NCI-H226 (cell line): ENCODE results near the gene SACM1L.

Experiments used
- DNase-seq: peaks from one replicate; pipeline ENCODE4 v3.0.0-alpha.2; 2015

SACM1L gene

GRCh38 chr3:45773072-45773471 is 83.9 kb downstream of the SACM1L start:
- DNase-seq, result no peak

DNA sequence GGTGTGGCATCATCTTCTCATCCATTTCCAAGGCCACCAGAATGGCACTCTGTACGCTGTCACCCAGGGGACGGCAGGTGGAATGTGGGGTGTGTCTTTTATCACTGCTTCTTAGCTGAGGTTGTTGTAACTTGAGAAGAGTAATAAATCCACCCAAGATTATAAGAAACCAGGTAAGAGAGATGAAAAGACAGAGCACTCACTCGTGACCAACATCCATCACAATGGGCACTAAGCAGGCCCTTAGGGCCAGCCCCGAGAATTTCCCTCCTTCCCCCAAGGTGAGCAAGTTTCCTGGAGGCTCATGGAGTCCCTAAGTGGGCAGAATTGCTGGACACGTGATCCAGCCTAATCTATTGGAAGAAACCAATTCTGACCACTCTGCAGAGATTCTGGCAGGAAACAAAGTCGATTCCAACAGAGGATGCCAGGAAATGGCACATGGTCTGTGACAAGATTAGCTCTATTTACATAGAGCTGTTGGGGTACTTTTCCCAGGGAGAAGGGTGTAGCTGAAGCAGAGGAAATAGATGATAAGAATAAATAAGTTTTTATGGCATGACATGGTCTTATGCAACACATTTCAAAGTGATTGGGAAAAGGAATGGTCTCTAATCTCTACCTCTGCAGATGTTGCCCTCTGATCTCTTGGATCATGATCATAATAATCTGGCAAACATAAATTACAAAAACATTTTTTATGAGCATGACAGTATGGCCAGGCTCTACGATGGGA is 84.7 kb downstream of the SACM1L start:
- no peak for DNase-seq

DNA sequence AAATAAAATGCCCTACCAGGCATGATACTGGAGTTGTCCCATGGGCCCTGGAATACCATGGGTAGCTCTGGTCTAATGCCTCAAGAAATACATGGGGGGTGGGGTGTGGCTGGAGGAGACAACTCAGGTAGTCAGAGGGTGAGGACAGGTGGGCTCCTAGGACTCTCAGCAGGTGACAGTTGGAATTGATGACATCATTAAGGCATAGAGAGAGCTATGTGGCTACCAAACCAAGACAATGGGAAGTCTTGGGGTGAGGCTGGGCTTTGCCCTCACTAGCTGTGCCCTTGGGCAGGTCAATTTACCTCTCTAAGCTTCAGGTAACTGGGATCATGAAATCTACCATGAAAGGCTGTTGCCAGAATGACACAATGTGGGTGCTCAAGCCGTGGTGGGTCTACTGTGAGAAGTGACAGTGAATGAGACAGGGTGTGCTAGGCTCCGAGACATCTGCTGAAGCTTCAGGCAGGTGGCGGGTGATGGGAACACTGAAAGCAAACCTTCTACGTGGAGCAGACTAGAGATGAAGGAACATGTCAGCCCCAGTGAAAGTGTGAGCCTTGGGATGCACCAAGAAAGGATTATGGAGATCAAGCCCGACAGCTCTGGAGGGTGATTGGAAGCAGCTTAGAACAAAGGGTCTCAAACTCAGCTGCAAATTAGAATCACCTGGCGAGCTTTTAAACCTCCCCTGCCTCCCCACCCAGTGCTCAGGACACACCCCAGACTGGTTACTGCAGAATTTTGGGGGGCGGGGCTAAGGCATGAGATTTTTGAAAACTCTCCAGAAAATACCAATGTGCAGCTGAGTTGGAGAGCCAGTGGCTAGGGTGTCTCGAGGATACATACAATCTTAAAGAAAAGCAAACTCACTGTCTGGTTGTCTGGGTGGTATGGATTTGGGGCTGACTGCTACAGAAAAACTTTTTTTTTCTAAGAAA is 85.7 kb downstream of the SACM1L start:
- no peak for DNase-seq

DNA sequence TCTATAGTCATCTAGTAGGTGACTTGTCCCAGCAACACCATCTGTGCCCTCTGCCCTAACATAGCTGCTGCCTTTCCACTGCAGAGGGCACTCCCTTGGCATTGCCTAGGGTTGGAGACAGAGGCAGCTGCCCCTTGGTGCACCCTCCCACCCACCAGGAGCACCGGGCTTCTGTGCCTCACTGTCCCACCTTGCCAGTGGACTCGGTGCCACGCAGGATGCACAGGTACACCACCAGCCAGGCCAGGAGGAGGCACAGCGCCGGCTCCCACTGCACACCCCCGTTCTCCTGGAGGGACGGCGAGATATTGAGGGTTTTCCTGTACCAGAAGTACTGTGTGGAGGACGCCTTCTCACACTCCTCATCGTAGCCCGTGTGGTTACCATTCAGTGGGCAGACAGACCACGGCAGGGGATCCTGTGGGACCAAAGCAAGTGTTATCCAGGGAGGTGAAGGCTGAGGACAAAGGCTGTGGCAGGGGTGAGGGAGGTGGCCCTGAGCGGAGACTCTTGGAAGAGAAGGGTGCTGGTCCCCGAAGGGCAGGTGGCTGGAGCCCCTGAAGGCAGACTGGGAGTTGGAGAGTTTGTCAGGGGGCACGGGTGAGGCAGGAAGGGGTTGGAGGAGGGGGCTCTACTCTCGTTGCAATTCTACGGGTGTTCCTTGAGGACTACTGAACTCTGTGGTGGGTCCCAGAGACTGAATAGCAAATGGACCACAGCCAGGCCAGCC is 86.5 kb downstream of the SACM1L start:
- DNase-seq, result no peak

DNA sequence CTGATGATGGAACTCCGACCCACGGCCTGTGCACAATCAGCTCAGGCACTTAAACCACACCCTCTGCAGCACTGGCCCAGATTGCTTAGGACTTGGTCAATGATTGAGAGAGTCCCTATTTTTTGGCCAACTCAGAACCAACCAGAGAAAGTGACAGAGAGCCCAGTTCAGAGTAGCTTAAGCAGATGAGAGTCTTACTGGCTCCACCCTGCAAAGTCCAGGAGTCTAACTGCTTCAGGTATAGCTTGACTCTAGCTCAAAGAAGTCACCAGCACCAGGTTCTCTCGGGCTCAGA is 87.1 kb downstream of the SACM1L start:
- DNase-seq, result no peak

GRCh38 chr3:45776611-45777010 is 87.4 kb downstream of the SACM1L start:
- no peak for DNase-seq

- no peak for DNase-seq
These were observed 88.0 kb downstream of the SACM1L start for GRCh38 chr3:45777111-45777745.

- no peak for DNase-seq
These were observed 88.7 kb downstream of the SACM1L start for GRCh38 chr3:45777746-45778386.

DNA sequence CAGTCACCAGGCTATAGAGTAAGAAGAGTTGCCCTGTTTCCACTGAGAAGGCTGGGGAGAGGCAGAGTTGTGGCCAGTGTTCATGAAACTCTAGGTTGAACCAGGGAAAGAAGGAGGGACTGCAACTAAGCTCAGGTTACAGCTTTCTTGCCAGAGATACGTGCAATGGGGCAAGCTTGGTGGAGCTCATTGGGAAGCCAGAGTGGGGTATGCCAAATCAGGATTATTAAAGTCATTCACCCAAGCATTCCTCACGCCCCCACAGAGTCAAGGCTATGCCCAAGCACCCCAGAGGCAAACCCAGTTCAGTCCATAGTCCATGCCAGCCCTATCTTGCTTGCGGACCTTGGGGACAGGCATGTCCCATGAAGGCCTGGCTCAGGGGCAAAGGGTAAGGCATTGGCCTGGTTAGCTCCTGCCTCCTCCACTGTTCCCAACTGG is 89.6 kb downstream of the SACM1L start:
- no peak for DNase-seq

DNA sequence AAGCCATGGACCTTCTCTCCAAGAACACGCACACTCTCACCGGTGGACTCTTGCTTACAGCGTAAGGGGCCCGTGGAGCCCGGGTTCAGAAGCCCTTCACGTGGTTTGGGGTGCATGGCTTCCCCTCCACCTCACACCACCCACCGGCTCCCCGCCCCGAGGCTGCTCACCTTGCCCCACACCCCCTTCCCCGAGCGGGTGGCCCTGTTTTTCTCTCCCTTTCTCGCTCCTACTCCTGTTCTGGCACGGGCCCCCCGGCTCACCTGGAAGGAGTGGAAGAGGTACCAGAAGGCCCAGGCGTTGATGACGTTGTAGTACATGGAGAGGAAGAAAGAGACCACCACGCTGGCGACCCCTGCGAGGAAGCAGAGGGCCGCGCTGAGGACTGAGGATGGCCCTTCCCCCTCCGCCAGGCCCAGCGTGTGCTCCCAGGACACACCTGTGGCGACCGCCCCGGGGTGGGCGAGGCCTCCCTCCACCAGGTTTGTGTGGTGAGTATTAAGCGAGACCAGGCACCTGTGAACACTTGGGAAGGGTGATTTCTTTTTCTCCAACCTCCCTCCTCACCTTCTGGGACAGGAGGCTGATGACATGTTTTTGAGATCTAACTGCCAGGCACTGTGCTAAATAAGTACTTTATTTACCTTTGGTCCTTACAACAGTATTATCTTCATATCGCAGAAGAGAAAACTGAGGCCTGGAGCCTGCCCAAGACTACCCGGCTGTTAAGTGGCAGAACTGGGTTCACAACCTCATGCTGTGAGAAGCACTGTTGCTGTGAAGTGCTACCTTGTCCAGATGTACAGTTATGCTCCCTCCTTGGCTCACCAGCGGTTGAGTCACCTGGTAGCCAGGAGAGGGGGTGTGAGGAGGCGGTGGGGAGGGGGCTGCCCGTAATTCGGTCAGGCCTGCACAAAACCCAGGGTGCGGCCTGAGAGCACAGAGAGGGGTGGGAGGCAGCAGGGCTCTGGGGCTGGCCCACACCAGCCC is 90.8 kb downstream of the SACM1L start:
- no peak for DNase-seq

- no peak for DNase-seq
These were observed 92.1 kb downstream of the SACM1L start for GRCh38 chr3:45781271-45781670.

GRCh38 chr3:45781841-45782240 is 92.6 kb downstream of the SACM1L start:
- DNase-seq, result no peak

- no peak for DNase-seq
These were observed 93.2 kb downstream of the SACM1L start for GRCh38 chr3:45782381-45782780.

- no peak for DNase-seq
These were observed 94.5 kb downstream of the SACM1L start for GRCh38 chr3:45783667-45784066.

GRCh38 chr3:45785605-45786150 is 96.5 kb downstream of the SACM1L start:
- no peak for DNase-seq

DNA sequence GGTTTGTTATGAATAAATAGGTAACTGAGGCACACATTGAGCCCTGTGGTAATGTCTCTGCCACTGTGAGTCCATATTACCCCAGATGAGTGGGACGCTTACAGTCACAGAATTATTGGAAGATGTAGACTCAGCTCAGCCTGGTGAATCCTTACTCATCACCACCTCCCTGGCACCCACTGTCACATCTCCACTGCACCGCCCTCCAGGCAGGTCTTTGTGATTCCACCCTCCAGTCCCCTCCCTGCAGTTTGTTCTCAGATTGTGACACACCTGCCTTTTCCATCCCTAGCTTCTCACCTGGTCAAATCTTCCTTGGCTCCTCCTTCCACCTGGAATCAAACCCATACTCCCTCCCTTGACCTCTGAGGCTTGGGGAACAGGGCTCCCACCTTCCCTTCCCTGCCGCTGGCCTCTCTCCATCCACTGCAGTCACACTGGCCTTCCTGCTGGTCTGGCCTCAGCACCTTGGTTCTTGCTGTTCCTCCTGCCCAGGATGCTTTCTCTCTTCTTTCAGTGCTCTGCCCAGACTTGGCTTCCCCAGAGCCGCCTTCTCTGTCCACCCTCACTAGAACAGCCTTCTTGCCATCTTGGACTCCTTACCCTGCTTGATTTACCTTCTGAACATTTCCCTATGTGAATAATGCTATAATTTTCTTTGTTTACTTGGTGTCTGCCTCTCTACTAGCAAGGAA is 97.8 kb downstream of the SACM1L start:
- no peak for DNase-seq

DNA sequence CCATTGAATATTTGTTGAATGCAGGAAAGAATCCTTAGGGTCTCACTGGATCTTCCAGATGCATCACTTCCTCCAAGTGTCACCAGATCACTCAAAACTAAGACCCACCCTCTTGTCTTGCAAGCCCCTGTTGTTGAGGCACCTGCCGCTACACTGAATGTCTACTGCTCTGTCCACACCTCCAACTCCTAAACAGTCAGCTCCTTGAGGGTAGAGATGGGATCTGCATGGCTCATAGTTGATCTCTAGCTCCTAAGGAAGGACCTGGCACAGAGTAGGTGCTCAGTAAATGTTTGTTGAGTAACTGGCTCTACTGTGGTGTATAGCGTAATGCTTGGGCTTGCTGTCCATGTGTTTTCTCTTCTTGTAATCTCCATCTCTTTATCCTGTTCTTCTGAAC is 98.4 kb downstream of the SACM1L start:
- no peak for DNase-seq

DNA sequence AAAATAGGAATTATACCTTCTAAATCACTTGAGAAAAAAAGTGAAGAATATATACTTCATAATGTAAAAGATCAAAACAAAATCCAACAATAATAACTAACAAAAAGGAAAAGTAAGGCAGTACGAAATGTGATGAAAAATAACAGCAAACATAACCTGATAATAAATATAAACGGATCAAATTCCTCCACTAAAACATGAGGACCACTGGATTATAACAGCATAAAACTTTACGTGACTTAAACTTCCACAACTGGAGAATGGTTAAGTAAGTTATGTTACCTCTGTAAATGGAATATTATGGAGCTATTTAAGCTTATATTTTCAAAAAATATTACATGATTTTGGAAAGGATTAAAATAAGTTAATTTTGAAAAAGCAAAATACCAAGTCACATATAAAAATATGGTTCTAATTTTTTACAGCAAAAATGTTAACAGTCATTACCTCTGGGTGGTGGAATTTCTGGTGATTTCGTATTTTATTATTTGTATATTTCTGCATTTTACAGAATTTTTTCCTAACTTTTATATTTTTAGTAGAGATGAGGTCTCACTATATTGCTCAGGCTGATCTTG is 100.1 kb downstream of the SACM1L start:
- DNase-seq, result no peak

DNA sequence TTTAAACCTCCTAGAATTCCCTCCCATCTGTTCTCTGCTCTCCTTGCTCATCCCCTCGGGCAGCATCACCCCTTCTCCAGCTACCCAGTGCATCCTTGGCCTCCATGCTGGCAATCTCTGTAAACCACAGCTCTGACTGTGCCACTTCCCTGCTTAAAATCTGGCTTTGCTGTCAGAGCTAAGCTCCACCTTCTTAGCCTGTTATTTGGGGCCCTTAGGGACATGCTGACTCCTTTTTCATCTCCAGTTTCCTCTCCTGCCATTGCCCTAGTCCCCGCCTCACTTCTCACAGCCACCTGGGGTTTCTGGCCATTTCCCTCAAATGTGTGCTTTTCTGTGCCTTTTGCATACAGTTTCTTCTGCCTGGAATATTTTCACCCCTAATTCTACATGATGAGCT is 101.4 kb downstream of the SACM1L start:
- no peak for DNase-seq

DNA sequence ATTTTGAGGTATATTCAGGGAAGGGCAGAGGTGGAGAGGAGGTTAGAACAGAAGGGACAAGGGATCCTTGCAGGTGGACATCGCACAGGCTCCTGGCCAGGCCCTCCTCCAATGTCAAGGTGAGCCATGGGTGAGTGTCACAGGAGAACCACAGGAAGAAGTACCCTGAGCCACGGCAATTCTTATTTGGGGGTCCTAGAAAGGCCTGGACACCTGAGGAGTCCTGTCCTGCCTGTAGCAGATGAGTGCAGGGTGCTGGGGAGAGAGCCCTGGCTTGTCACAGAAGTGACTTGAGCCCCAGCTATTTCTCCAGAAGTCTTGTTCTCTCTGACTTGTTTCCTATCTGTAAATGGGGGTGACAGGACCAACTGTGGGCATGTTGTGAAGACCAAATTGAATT is 102.8 kb downstream of the SACM1L start:
- no peak for DNase-seq
